Measurements from ENCODE around the gene TPT1. TPM values are rescaled to one million over a fixed set of nuclear protein-coding genes. Genes with fewer than 3 reads are reported as not detected.

The TPT1 gene
- total and polyA plus RNA-seq, 2 donors (not counting 1 experiment from before 2014, with no cell fraction given), result 2,507 to 4,871 TPM

DNA sequence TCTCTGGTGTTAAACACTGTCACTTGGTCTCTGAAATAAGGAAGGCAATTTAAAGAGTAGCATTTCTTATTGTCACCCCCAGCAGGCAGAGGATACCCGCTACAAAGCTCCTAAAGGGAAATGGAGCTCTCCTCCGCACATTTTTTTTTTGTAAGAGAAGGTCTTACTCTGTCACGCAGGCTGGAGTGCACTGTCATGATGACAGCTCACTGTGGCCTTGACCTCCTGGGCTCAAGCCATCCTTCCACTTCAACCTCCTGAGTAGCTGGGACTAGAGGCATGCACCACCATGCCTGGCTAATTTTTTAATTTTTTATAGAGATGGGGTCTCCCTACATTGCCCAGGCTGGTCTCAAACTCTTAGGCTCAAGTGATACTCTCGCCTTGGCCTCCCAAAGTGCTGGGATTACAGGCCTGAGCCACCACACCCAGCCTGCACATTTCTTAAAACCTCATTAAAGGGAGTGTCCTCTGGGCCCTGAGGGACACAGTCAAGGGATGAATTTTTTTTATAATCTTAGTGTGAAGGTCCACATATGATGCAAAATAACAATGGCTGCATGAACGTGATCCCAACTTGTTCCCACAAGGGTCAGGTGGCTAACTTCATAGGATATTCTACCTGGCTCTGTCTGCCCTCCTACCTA, 45.0 kb upstream of the TPT1 start:
- Histone ChIP-seq H3K27me3 (replicated peaks in 1 of 4; ENCODE audit: control extremely low read depth in 1 of 4, control insufficient read depth in 3 of 4, insufficient read depth in 4 of 4, low read length in 3 of 4) (no peaks in the 10 kb centered on the region), H3K4me1 (ENCODE audit: control insufficient read depth in 2 of 2, insufficient read depth in 2 of 2, low read length in 2 of 2) (no peaks in the 10 kb centered on the region), H3K79me2 (ENCODE audit: control insufficient read depth, insufficient read depth, low read length) (no peaks in the 10 kb centered on the region), H3K27ac (ENCODE audit: low read length in 2 of 2) (no peak overlapping the region), H3K9ac (ENCODE audit: low read length) (no peak overlapping the region), H4K20me1 (ENCODE audit: control insufficient read depth, insufficient read depth, low read length, poor library complexity, severe bottlenecking) (no peaks in the 10 kb centered on the region), H3K4me2 (replicated peaks; ENCODE audit: low read depth, low read length, poor library complexity, severe bottlenecking) (no peak overlapping the region), H3K9me3 (ENCODE audit: control extremely low read depth in 1 of 3, control insufficient read depth in 2 of 3, insufficient read depth in 1 of 3, low read length in 2 of 3) (no peaks in the 10 kb centered on the region), H3K4me3 (ENCODE audit: control extremely low read depth in 1 of 5, extremely low read depth in 1 of 5, insufficient read depth in 1 of 5, low read depth in 2 of 5, low read length in 4 of 5) (no peak overlapping the region), H3K36me3 (replicated peaks in 1 of 2; ENCODE audit: control extremely low read depth in 1 of 2, control insufficient read depth in 1 of 2, extremely low read depth in 1 of 2, insufficient read depth in 2 of 2, low read length in 1 of 2) (peaks cover 0 to 8% of the 10 kb centered on the region in 2 experiments), H2AFZ (ENCODE audit: insufficient read depth, low read depth, low read length, poor library complexity, severe bottlenecking) (no peak overlapping the region)
- POLR2A ChIA-PET, result no interaction called here
- CTCF ChIA-PET, result interaction anchor here (1.1 kb wide), 1 partner anchor 15 kb away, joined by 3 read pairs; no protein-coding TSS in a partner anchor
- 90% methylated on average over 2 of the region's 5 CpGs for WGBS (ENCODE audit: insufficient coverage)
- Mint-ChIP-seq H3K27me3 (no peaks in the 10 kb centered on the region), H3K4me1 (no peaks in the 10 kb centered on the region), H3K27ac (no peak overlapping the region), H3K4me3 (no peak overlapping the region), H3K9me3 (ENCODE audit: insufficient read depth) (no peaks in the 10 kb centered on the region)
- DNase-seq (no peak), ATAC-seq (ENCODE audit: low read depth) (no peak)
- intact Hi-C loops (cut with micrococcal nuclease), result no loop called here
- TF ChIP-seq EZH2 (IDR thresholded peaks at IDR 0.05; ENCODE audit: borderline replicate concordance, insufficient read depth, low read depth, low read length, poor library complexity, severe bottlenecking), result no peak
- TF ChIP-seq, protein P1, sequence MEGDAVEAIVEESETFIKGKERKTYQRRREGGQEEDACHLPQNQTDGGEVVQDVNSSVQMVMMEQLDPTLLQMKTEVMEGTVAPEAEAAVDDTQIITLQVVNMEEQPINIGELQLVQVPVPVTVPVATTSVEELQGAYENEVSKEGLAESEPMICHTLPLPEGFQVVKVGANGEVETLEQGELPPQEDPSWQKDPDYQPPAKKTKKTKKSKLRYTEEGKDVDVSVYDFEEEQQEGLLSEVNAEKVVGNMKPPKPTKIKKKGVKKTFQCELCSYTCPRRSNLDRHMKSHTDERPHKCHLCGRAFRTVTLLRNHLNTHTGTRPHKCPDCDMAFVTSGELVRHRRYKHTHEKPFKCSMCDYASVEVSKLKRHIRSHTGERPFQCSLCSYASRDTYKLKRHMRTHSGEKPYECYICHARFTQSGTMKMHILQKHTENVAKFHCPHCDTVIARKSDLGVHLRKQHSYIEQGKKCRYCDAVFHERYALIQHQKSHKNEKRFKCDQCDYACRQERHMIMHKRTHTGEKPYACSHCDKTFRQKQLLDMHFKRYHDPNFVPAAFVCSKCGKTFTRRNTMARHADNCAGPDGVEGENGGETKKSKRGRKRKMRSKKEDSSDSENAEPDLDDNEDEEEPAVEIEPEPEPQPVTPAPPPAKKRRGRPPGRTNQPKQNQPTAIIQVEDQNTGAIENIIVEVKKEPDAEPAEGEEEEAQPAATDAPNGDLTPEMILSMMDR (IDR thresholded peaks at IDR 0.05), result no peak

DNA sequence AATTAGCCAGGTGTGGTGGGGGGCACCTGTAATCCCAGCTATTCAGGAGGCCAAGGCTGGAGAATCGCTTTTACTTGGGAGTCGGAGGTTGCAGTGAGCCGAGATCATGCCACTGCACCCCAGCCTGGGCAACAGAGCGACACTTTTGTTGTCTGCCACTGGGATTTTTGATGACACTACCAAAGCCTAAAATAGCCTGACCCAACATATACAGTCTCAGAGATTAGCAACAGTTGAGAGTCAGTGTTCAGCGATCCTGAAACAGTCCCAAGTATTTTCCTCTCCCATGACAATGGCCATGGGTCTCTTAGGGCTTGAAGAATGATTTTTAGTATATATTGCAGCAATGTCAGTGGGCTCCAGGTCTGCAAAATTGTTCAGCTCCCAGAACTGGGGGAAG, 44.3 kb upstream of the TPT1 start:
- POLR2A ChIA-PET, result no interaction called here
- Mint-ChIP-seq H3K4me3 (no peak overlapping the region), H3K27ac (no peak overlapping the region), H3K4me1 (no peaks in the 10 kb centered on the region), H3K27me3 (no peaks in the 10 kb centered on the region), H3K9me3 (ENCODE audit: insufficient read depth) (no peaks in the 10 kb centered on the region)
- ATAC-seq (ENCODE audit: low read depth), result no peak
- Histone ChIP-seq H3K4me1 (ENCODE audit: control insufficient read depth in 2 of 2, insufficient read depth in 2 of 2, low read length in 2 of 2) (no peaks in the 10 kb centered on the region), H4K20me1 (ENCODE audit: control insufficient read depth, insufficient read depth, low read length, poor library complexity, severe bottlenecking) (no peaks in the 10 kb centered on the region), H3K27me3 (replicated peaks in 1 of 4; ENCODE audit: control extremely low read depth in 1 of 4, control insufficient read depth in 3 of 4, insufficient read depth in 4 of 4, low read length in 3 of 4) (no peaks in the 10 kb centered on the region), H3K4me2 (replicated peaks; ENCODE audit: low read depth, low read length, poor library complexity, severe bottlenecking) (no peak overlapping the region), H3K9me3 (ENCODE audit: control extremely low read depth in 1 of 3, control insufficient read depth in 2 of 3, insufficient read depth in 1 of 3, low read length in 2 of 3) (no peaks in the 10 kb centered on the region), H3K79me2 (ENCODE audit: control insufficient read depth, insufficient read depth, low read length) (no peaks in the 10 kb centered on the region), H3K4me3 (ENCODE audit: control extremely low read depth in 1 of 5, extremely low read depth in 1 of 5, insufficient read depth in 1 of 5, low read depth in 2 of 5, low read length in 4 of 5) (no peak overlapping the region), H3K27ac (ENCODE audit: low read length in 2 of 2) (no peak overlapping the region), H3K36me3 (replicated peaks in 1 of 2; ENCODE audit: control extremely low read depth in 1 of 2, control insufficient read depth in 1 of 2, extremely low read depth in 1 of 2, insufficient read depth in 2 of 2, low read length in 1 of 2) (peaks cover 0 to 8% of the 10 kb centered on the region in 2 experiments), H2AFZ (ENCODE audit: insufficient read depth, low read depth, low read length, poor library complexity, severe bottlenecking) (no peak overlapping the region), H3K9ac (ENCODE audit: low read length) (no peak overlapping the region)
- intact Hi-C loops (cut with micrococcal nuclease), result no loop called here
- WGBS (ENCODE audit: insufficient coverage), result 98% methylated on average over 4 of the region's 5 CpGs
- DNase-seq, result no peak
- TF ChIP-seq, protein P1 (IDR thresholded peaks at IDR 0.05), result no peak
- no peak for TF ChIP-seq EZH2 (IDR thresholded peaks at IDR 0.05; ENCODE audit: borderline replicate concordance, insufficient read depth, low read depth, low read length, poor library complexity, severe bottlenecking)
- CTCF ChIA-PET, result no interaction called here
